Right renal cortex interstitium (tissue), 3 donors: ENCODE data around the gene OR51E1. TPM values are rescaled to one million over a fixed set of nuclear protein-coding genes. Genes with fewer than 3 reads are reported as not detected.

Experiments
- DNase-seq, 3 donors: peaks; one replicate each; pipeline ENCODE4 v3.0.0-alpha.2; 2013; ENCODE audit warnings: low read depth in 3 of 3, low spot score in 2 of 3
- polyA plus RNA-seq, 3 donors: library from polyadenylated mRNA; unstranded; fragments of 120-200 nt; gene quantifications; one replicate each; pipeline ENCODE4 v1.2.1, GENCODE V29; 2013; ENCODE audit not compliant: insufficient read length in 3 of 3

OR51E1 gene, protein sequence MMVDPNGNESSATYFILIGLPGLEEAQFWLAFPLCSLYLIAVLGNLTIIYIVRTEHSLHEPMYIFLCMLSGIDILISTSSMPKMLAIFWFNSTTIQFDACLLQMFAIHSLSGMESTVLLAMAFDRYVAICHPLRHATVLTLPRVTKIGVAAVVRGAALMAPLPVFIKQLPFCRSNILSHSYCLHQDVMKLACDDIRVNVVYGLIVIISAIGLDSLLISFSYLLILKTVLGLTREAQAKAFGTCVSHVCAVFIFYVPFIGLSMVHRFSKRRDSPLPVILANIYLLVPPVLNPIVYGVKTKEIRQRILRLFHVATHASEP
- 1 to 10 TPM; 1.4 to 1.8 (median 1.5) TPM for polyA plus RNA-seq

DNA sequence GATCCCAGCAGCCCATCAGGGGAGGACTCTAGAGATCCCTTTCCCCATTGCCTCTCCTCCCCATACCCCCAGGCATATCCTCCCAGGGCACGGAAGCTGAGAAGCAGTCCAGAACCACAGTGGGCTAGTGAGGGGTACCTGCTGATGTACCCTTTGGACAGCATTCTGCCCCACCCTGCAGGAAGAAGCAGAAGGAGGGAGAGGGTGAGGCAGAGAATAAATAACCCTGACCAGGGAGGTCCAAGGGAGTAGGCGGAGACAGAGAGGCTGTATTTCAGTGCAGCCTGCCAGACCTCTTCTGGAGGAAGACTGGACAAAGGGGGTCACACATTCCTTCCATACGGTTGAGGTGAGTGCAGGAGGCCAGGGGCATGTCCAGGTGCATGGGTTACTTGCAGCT, at the start of gene OR51E1:
Gene OR51E1, plus strand, starts transcription at position 301 of the 400 bp plus-strand sequence. CDS start 8,545 bp downstream, outside the sequence.
- no peak for DNase-seq

DNA sequence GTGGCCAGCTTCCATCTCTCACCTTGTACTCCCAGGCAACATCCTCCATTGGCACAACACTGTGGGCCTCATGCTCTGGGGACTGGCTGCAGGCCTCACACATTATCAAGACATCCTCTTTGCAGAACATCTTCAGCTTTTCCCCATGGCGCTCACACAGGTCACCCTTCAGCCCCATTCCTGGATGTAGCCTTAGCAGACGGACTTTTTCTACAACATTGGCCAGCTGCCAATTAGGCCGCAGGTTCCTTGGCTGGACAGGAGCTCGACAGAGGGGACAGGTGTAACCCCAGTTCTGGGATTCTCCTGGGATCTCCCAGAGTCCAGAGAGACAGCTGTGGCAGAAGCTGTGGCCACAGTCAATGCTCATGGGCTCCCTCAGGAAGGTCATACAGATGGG, 38.7 kb upstream of the OR51E1 start:
- no peak for DNase-seq

DNA sequence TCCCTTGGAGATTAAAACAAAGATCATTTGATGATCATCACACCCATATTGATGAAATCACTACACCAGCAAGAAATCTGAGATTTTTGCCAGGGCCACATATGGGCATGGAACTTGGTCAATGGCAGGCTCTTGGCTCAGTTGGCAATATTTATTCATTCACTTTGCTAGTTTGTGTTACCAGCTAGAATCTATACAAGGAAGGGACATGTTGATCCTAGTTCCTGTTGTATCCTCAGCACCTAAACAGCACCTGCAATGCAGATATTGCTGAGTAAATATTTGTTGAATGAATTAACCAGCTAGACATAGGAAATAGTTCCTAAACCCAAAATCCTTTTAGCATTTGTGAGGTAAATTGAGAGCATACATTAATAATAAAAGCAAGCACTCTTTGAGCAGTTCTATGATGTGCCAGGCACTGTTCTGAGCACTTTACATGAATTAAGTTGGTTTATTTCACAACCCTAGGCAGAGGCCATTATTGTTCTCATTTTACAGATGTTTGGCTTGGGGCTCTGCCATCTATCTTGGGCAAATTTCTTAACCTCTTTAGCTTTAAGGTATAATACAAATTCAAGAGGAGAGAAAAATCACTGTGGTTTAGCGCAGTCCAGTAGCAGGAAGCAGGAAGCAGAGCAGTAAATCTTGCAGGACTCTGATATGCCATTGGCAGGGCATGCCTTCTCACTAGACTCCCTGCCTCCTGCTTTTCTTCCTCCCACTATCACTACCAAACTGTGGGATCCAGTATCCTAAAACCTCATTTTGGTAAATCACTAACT, 37.4 kb upstream of the OR51E1 start:
- no peak for DNase-seq

DNA sequence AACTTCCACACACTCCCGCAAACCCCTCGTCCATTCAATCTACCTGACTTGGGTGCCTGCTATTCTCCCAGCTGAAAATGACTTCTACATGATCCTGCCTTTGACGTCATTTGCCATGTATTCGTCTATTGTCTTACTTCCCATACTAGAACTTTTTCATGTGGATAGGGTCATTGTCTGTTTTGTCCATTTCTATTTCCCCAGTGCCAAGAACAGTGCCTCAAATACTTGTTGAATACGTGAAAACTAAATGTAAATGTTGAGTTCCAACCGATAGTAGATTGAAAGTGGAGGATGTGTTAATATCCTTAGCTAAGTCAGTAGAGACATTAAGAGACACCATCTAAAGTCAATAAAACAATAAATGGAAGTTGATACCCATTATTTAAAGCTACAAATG, 36.7 kb upstream of the OR51E1 start:
- peak in 1 of 3 donors; percentile 10 for DNase-seq

DNA sequence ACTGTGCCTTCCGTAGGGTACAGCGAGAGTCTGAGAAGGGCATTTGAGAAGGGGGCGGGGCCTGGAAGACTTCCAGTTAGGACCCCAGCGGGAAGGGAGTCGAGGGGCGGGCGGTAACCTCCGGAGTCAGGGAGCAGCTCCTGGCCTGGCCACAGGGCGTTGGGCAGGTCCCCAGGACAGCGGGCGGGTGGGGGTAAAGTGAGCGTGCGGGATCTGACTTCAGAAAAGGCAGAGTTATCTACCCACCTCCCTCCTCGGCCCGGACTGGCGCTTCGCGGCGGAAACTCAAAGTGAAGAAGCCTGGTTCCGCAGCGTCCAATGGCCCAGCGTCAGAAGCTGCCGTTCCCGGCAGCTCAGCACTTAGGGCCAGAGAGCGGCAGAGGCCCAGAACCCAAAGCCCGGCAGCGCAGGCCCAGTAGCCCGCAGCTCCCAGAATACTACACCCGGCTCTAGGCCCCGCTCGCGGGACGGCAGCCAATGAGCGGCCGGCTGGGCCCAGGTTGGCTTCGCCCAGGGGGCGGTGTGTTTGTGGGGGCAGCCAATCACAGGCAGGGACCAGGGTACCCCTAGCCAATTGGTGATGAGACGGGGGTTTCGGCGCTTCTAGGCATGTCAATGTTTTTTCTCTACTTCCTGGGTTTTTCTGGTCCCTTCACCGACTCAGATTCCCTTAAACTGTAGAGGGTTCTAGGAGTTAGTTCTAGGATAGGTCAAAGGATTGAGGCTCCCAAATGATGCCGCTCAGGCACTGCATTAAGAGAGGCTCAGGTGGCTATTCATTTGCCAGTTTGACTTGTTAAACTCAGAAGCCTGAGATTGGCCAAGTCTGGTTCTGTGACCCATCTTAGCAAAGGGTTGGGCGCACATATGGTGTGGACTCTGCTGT, 35.8 kb upstream of the OR51E1 start, which contains the start of gene TRIM68:
Gene TRIM68, minus strand, starts transcription at position 451 of the 886 bp plus-strand sequence. CDS start 2,727 bp downstream, outside the sequence.
- peak; percentile 80 to 90 (median 83) for DNase-seq

DNA sequence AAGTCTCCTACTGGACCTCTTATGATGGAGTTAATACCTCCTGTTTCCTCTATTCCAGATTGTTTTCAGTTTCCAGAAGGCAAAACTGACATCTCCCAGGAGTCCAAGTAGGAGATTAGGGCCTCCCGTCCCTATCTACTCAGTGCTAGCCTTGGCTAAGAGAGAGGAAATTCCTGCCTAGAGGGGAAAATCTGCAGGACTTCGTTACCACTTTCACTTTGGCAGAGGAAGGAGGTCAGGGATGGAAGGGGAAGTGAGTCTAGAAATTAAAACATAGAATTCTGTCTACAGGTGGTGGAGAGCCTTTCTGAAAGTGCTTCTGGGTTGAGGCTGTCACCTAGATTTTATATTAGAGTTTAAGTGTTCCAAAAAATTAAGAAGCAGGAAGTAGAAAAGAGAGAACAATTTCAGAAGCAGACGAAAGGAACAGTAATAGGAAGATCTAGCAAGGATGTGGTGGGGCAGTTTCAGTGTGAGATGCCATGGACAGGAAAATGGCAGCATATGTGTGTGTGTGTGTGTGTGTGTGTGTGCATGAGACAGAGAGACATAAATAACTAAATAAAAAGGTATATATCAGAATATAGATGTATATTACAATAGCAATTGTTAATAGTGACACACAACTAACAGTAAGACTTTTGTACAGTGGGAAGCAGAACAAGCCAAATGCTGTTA, 33.4 kb upstream of the OR51E1 start:
- DNase-seq = no peak

DNA sequence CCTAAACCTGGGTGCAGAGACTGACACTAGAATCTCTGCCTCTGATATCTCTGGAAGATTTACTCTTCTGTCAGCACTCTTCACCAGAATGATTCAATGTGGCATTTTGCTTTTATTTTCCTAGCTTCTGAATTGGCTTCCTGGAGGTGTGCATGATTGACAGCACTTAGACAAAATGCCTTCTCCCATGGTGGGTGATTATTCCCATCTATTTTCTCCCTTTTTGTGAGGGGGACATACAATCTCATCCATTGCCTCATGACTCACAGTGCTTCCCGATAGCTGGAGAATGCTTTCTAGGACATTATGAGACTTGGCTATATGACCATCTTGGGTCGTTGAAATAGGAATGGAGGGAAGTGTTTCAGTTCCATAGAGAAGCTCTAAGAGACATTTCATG, 31.8 kb upstream of the OR51E1 start:
- DNase-seq = no peak

DNA sequence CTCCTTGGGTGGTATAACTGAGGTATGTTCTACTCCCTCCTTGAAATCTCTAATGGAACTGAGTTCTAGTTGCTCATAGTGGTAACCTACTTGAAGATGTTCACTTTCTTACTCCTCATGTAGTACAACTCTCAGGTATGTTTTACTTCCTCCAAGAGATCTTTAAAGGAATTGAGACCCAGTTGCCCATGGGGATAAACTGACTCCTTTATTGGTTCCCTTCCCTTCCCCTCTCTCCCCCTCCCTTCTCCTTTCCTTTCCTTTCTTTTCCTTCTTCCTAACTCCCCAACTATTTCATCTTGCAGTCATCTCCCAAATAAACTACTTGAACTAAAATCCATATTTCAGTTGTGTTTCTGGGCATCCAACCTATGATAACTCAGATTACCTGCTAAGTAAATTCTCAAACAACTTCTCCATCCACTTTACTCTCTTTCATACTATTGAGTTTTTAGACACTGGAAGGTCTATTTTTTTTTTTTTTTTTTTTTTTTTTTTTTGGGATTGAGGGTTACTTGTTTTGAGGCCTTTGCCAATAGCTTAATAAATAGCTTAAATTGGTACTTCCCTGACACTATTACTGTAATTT, 27.8 kb upstream of the OR51E1 start:
- DNase-seq = no peak

DNA sequence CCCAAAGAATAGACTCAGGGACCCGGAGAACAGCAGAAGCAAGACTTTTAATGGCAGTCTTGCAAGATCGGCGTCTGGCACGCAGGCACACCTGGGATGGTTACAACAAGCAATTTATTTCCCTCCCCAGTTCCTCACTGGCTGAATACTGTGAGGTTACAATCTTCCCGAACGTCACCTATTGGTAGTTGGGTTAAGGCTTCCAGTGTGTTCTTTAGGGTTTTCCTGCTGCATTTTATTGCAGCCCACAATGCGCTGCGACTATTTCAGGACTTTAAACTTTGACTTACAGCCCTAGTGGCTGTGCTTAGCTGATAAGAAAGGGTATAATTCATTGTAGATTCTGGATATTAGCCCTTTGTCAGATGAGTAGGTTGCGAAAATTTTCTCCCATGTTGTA, 24.3 kb upstream of the OR51E1 start:
- DNase-seq = no peak

DNA sequence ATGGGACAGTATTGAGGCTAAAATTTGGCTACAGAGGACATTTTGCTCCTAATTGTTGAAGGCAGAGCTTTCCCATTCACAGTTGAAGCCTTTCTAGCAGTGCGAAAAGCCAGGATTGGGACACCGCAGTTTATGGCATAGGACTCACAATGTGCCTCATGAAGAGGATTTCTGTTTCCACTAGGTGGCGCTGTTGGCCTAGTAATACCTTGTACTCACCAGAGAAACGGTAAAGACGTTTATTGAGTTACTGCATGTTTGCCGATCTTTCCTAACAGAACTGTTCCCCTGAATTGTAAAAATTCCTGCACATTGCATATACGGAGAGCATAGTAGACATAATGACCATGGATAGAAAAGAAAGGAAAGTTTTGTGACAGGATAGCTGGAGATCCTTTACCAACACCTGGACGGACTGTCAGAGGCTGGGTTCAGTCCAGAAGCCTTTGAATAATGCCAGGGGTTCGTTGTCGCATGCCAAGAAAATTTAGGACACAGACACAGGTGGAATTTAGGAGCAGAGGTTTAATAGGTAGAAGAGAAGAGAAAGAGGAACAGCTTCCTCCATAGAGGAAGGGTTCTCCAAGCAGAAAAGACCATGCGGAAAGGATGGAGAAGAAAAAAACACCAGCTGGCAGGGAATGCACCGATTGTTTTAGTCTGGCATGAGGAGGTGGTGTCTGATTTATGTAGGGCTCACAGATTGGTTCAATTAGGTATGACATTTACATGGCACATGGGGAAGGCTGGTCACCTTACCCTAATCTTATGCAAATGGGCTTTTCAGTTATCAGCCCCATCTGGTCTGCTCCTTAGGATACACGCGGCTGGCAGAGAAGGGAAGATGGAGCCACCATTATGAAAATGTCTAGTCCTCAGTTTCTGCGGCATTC, 17.3 kb upstream of the OR51E1 start:
- DNase-seq = peak in 2 of 3 donors; percentile 63

DNA sequence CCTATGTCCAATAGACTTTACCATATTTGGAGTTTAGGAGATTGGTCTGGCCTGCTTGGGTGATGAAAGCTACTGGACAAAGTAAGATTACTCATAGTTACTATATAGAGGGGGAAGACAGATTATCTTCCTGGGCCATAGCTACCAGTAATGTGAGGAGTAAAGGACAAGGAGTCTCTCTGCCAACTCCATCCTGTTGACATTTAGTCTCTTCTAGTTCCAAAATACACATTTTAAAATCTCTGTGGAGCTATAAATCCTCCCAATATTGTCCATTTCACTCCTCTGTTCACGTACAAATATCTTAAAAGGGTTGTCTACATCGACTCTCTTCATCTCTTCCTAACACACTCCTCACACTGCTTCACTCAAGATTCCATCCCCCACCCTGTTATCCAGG, 7.6 kb upstream of the OR51E1 start:
- no peak for DNase-seq

DNA sequence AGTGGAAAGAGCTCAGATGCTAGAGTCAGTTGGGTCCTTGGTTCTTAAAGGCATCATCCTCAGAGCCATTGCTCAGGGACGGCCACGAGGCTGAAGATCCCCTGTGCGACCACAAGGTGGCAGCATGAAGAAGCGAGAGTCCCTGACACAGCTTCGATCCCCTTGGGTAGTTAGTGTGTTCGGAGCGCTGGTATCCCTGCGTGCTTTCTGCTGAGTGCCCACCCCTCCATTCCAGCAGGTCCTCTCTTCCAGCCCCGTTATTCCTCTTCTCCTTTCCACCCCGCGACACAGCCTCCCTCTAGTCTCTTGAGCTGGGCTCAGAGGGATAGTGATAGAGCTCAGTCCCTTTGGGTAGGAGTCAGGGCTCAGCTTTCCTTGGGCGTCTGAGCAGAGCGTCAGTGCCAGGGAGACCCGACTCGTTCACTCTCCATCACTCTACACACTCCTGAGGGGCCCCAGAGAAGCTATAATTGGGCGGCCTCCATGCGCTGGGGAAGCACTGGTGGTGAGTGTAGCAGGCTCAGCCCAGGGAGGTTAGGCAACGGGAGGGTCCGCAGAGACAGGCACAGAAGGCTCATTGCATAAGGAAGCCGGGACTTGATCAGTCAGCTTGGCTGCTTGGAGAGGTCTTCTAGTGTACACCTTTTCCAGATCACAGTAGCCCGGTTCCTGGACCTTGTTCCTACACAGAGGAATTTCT, 6.7 kb upstream of the OR51E1 start, which contains the start of gene OR51D1:
Gene OR51D1, plus strand, starts transcription at position 516 of the 700 bp plus-strand sequence. CDS start 2,314 bp downstream, outside the sequence.
- DNase-seq = peak; percentile 52 to 71 (median 64)

DNA sequence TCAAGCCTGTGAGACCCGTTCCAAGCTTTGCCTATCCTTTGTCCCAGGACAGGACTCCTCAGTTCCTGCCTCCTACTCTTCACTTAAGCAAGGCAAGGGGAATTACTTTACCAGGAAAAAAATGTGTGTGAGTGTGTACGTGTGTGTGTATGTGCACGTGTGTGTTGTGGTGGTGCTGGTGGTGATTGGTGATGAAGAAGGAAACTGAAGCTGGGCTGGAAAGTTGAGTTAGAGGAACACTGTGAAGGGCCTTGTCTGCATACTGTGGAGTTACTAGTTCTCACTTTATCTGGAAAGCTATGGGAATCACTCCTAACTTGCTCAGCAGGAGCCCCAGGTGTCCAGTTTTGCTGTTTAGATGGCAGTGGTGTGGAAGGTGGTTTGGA, 6.1 kb upstream of the OR51E1 start:
- DNase-seq = no peak

DNA sequence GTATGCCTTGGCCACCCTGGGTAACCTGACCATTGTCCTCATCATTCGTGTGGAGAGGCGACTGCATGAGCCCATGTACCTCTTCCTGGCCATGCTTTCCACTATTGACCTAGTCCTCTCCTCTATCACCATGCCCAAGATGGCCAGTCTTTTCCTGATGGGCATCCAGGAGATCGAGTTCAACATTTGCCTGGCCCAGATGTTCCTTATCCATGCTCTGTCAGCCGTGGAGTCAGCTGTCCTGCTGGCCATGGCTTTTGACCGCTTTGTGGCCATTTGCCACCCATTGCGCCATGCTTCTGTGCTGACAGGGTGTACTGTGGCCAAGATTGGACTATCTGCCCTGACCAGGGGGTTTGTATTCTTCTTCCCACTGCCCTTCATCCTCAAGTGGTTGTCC, 3.9 kb upstream of the OR51E1 start:
- DNase-seq = no peak

DNA sequence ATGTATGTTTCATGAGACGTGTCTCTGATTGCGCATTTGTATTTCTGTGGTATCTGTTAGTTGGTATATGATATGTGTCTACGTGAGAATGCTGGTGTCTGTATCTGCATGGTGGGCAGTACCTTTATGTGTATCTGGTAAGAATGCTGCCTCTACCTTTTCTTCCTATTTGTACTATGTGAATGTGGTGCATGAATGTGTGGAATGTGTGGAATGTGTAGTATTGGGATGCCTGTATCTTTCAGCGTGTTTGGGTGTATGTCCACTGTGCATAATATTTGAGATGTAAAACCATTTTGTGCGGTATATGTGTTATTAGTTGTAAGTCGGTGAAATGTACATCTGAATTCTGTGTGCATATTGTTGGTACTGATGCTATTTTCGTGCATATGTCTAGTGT, 2.3 kb upstream of the OR51E1 start:
- no peak for DNase-seq

DNA sequence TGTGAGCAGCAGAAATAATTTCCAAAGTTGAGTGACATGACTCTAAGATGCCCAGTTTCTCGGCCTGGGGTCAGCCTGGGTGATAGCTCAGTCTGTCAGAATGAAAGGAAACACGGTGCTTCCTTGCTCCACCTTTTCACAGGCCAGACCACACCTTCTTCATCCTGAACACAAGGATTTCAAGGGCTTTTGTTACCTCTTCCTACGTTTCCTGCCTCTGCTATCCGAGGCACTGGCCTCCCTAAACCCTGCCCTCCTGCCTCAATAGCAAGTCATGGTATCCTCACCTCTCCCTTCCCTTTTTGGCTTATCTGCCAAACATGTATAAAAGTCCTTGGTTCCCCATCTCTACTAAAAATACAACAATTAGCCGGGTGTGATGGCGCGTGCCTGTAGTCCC, 1.7 kb upstream of the OR51E1 start:
- no peak for DNase-seq

DNA sequence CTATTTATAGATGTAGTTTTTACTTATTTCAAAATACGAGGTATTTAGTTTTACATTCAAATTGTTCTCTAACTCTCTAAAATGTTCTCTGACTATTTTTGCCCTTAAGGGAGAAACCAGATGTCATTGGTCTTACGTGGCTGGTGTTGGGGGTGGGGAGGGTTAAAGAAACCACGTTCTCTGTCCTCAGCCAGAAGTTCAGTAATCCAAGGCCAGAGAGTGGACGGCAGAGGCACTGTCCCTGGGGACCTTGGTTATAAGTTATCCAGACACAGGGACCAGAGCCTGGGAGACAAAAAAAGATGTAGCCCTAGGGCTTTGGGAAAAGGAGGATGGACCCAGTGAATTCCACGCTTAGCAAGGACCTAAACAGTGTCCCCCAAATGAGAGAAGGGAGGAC, 706 bp upstream of the OR51E1 start:
- DNase-seq = no peak

DNA sequence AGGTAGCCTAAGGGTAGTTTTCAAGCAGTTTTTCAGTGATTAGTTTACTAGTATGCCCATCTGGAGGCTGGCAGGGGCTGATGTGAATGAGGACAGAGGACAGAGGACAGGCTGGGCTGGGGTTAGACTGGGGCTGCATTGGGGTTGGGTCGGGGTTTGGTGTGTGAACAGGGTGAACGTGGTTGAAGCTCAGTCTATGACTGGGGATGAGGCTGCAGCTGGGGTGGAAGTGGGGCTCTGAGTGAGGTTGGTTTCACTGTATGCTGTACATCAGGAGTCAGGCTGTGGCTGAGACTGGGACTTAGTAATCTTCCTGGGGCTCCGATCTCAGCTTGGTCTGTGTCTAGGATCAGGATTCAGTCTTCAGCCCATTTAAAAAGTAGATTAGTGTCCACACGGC, 451 bp downstream of the OR51E1 start:
- no peak for DNase-seq
